Left colon (tissue), 2 donors: ENCODE results near the gene PDE4D. TPM values are rescaled to one million over a fixed set of nuclear protein-coding genes. Genes with fewer than 3 reads are reported as not detected.

Source experiments
- ATAC-seq: fragments of 200-7000 bp; cut with Tn5 transposase; one replicate; pipeline ENCODE4 v1.9.1; 2020; ENCODE audit warnings: mild to moderate bottlenecking, moderate library complexity
- DNase-seq, 2 donors: peaks; one replicate each; pipeline ENCODE4 v3.0.0-alpha.2; 2020
- intact Hi-C, 2 donors: fragments of 100-400 bp; cut with DNase I in 1 of 2; cut with micrococcal nuclease in 1 of 2; formaldehyde crosslinking; loops; one replicate each; pipeline versions ENCODE4 v1.11.2 to v1.14.0; 2022; cut with DNase I, micrococcal nuclease
- total RNA-seq, 2 donors: library from RNA; stranded (reverse); fragmentation: NEBNext Ultra II Directional; extraction: Animal tissue kit (Norgen Biotek cat#: 25700); gene quantifications; one replicate each; pipeline ENCODE4 v1.2.1, GENCODE V29; 2021
- donor health status: DM: no; HTN: no; CAD: no.
- donor health status: DM: yes; HTN: yes; CAD: no.

The PDE4D gene
- total RNA-seq, 2 donors from 2014 or later: 50.6 to 67.8 TPM

DNA sequence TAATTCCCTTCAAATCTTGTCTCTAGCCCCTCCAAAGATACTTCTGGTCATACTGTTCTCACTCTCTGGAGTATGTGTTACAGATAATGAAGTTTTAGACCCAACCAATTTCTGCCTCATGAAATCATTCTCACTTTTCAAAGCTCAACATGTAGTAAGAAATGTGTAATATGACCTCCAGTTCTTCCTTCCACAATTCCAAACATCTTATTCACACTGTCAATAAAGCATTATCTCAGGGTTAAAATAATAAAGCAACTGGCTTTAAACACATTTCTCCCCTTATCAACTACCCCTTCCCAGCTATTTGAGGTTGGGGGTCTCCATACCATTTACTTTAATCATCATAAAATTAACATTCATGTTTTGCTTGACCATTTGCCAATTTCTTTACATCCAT, 656.5 kb downstream of the PDE4D start:
- intact Hi-C loops: no loop called here
- no peak for ATAC-seq

GRCh38 chr5:59236448-59236847, 657.1 kb downstream of the PDE4D start:
- intact Hi-C loops: no loop called here
- ATAC-seq (no peak), DNase-seq (no peak)

More for the DNA sequence above, 656.5 kb downstream of the PDE4D start:
- no peak for DNase-seq

DNA sequence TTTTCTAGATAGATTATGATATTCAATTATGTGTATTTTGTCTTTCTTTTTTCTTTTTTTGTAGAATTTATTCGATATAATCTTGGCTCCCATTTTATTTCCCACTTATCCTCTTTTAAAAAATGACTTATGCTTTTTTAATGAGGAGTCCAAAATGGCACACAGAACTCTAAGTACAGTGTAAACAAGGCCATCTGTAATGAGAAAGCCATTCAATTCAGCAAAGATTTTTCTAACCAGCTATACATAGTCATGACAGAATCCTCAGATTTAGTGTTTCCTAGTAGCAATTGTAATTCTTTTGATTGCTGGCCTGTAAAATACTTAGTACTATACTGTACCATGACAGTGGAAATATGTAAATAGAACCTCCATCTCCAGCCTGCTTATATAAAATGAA, 659.3 kb downstream of the PDE4D start:
- no peak for ATAC-seq
- intact Hi-C loops: no loop called here
- DNase-seq: no peak

DNA sequence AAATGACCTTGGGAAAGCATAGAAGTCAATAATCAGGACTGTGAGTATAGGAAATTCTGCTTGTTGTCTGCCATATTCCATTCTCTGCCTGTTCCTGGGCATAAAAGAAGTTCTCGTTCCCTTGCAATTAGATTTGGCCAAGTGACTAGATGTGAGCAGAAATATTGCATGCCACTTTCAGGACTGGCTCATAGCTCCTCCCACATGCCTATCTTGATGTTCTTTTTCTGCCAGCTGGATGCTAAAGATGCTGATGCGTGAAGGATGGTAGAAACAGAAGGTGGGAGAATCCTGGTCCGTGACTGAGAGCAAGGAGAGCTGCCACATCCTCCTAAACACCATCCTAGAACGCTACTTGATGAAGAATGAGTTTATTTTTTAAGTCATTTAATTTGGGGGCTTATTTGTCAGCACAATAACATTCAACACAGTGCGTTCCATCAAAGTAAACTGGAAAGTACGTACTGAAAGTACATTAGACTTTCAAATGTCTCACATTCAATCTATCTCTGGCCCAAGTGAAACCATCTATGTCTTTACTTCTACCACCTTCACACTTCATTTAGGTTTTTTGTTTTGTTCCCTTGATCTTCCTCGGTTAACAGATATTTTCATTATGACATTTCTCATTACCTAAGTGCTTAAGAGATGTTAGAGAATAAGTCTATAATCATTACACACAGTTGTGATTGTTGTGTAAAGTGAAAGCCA, 662.1 kb downstream of the PDE4D start:
- DNase-seq: no peak
- intact Hi-C loops: no loop called here
- ATAC-seq: no peak

DNA sequence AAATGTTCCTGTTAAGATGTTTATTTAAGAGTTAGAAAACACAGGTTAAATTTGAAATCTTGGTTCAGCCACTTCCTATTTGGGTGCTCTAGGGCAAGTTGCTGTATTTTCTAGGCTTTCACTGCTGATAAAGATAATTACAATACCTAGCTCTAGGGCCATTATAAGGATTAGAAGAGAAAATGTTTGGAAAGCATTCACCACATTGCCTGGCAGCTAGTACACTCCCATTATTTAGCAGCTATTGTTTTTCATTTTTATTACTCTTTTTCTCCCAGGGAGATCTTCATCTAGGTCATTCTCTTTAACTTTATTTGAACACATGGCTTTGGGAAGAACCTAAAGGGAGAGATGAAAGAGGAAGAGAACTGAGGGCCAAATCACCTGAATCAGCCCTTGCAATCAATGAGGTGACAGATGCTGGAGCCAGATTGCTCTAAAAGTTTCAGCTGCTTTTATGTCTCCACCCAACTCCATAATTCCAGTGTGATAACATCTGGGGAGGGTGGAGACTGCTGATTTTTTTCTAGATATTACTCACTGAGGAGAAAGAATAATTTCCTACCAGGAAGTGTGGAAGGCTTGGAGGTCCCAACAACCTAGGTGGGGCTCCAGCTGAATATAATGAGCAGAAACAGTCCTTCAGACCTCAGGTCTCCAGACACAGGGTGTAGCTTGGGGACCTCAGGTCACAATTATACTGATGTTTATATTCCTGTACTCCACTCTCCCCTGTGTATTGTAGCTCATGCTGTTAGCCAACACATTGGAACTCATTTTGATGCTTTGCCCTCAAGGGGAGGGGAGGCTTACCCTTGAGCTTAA, 670.6 kb downstream of the PDE4D start:
- ATAC-seq (peak; percentile 80), DNase-seq (no peak)
- intact Hi-C loops: no loop called here

- ATAC-seq: no peak
- intact Hi-C loops: no loop called here
Measured at GRCh38 chr5:59221769-59222168, 671.8 kb downstream of the PDE4D start.

GRCh38 chr5:59218424-59219045, 675.0 kb downstream of the PDE4D start:
- ATAC-seq: no peak
- intact Hi-C loops: no loop called here
- DNase-seq: no peak

More at GRCh38 chr5:59221769-59222168, 671.8 kb downstream of the PDE4D start:
- no peak for DNase-seq

GRCh38 chr5:59216841-59217240, 676.7 kb downstream of the PDE4D start:
- no peak for DNase-seq
- intact Hi-C loops: no loop called here

GRCh38 chr5:59212596-59212995, 680.9 kb downstream of the PDE4D start:
- ATAC-seq: no peak
- DNase-seq: no peak
- intact Hi-C loops: no loop called here

More at GRCh38 chr5:59216841-59217240, 676.7 kb downstream of the PDE4D start:
- peak; percentile 88 for ATAC-seq

DNA sequence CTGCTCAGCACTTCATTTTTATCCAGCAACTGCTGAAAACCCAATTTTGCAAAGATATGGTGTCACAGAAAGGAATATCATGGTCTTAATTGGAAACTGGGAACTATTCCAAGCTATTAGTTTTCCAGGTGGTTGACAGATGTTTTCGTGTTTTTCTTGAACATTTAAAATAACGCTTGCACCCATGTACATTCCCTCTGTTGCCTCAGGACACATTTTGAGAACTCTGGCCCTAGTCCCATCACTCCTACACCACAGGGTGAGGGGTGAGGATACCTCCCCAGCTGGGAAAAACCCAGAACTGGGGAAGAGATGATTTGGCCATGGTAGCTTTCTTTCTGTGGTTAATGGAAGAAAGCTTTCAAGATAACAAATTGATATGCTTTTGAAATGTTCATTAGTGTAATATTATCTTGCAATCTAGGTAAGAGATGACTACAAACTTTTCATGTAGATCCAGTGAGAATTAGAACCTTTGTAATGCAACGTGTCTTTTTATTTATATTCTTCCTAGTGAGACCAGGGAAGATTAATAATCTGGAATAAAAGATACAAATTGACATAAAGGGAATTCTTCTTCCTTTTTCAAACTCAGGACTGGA, 683.7 kb downstream of the PDE4D start:
- intact Hi-C loops: no loop called here
- ATAC-seq: no peak
- no peak for DNase-seq

DNA sequence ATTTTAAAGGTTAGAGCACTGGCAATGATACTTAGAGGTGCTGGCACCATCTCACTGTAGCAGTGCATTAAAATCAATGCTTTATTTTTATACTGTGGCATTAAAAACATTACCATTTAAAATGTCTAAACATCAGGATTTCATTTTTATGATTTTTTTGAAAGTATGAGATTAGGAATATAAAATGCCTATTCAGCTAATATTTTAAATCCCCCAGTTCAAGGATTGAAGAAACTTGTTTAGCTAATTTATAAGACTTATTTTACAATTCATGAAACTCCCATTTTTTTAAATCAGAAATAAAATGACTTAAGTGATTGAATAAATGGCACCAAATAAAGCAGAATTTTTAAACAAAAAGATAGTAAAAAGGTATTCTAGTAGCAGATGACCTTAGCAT, 685.1 kb downstream of the PDE4D start:
- no peak for ATAC-seq
- no peak for DNase-seq
- intact Hi-C loops: no loop called here

- ATAC-seq (no peak), DNase-seq (no peak)
- intact Hi-C loops: no loop called here
Measured at GRCh38 chr5:59207401-59207800, 686.1 kb downstream of the PDE4D start.

- intact Hi-C loops: no loop called here
- ATAC-seq (peak; percentile 31), DNase-seq (no peak)
Measured at GRCh38 chr5:59206132-59206581, 687.4 kb downstream of the PDE4D start.

- DNase-seq (no peak), ATAC-seq (no peak)
- intact Hi-C loops: no loop called here
Measured at GRCh38 chr5:59204114-59204897, 689.2 kb downstream of the PDE4D start.

DNA sequence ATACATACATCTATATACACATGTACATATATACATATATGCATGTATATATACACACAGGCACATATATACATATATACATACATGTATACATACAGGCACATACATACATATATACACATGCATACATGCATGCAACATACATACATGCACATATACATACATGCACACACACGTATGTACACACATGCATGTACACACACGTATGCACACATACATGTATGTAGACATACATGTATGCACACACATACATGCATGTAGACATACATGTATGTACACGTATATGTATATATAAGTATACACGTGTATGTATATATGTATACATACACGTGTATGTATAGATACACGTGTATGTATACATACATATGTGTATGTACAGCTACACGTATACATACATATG, 693.7 kb downstream of the PDE4D start:
- intact Hi-C loops: loop anchor here in 1 of 2 donors (10.0 kb wide), 1 partner anchor 175 kb away; no protein-coding TSS in a partner anchor
- ATAC-seq (no peak), DNase-seq (no peak)

DNA sequence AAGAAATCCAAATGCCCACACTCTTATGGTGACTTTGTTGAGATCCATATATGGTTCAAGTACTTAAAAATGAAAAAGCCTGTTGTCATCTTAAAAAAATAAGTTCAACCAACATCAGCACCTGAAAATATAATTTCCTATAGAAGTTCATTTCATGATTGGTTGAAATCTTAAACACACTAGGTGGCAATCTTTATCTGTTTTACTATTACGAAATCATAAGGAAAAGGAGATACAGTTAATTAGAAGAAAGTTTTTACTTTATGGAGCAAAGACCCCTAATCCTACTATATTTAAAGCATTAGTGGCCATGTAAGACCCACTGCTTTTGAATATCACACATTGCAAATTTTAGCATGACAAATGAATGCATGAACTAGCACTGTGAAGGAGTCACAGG, 694.7 kb downstream of the PDE4D start:
- no peak for ATAC-seq
- no peak for DNase-seq
- intact Hi-C loops: loop anchor here in 1 of 2 donors (10.0 kb wide), 1 partner anchor 176 kb away; no protein-coding TSS in a partner anchor

DNA sequence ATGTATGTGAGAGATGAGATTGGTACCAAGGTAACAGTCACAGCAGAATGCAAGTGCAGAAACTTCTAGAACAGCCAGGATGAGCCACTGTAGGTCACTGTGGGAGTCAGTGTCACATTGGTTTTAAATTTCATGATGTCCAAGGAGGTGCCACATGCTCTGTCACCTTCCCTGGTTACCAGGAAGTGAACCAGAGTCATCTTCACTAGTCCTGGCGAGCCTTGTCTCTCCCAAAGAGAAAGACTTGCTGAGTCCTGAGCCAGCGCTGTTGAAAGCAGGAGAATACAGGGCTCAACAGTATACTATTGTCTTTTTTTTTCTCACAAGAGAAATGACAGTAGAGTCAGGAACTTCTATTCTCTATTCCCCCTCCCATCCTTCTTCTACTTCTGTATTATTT, 695.2 kb downstream of the PDE4D start:
- intact Hi-C loops: loop anchor here in 1 of 2 donors (10.0 kb wide), 1 partner anchor 176 kb away; no protein-coding TSS in a partner anchor
- ATAC-seq (no peak), DNase-seq (no peak)

DNA sequence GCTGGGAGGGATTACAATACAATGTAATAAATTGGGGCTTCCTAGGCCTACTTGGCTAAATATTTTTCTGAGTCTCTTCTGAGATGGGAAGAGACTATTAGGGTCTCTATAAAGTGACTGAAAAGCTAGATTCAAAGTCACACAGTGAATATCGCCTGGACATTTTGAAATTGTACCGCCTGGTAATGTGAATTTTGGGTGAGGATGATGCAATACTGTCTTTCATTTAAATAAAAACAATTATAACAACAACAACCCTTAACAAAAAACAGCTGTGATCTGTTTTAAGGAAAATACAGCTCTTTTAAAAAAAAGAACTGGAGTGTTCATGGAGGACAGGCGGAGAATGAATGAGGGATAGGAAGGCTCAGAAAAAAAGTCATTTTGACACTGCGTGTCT, 695.6 kb downstream of the PDE4D start:
- intact Hi-C loops: loop anchor here in 1 of 2 donors (10.0 kb wide), 1 partner anchor 177 kb away; no protein-coding TSS in a partner anchor
- no peak for ATAC-seq
- DNase-seq: no peak
